K562 (cell line): ENCODE results near the gene LAPTM4A. TPM values are rescaled to one million over a fixed set of nuclear protein-coding genes. Genes with fewer than 3 reads are reported as not detected.

Experiments
- ATF2 ChIP-seq: sonication (generic); formaldehyde crosslinking; IDR thresholded peaks from 2 replicates; pipeline ENCODE4 v1.8.1; 2022; ENCODE audit warnings: missing genetic modification reagents
- CBFB ChIP-seq: sonication (generic); formaldehyde crosslinking; IDR thresholded peaks from 2 replicates; pipeline ENCODE4 v1.4.0; 2020; ENCODE audit warnings: mild to moderate bottlenecking, missing genetic modification reagents
- DLX4 ChIP-seq: fragments of 250-450 bp; sonication (Bioruptor Pico); IDR thresholded peaks from 2 replicates; pipeline ENCODE4 v1.6.1; 2021; ENCODE audit warnings: mild to moderate bottlenecking
- E2F6 ChIP-seq, 2 experiments: IDR thresholded peaks; 2 replicates each; pipeline ENCODE4 v1.6.1; 2011; ENCODE audit warnings: borderline replicate concordance in 1 of 2, control low read depth in 1 of 2, low read depth in 1 of 2, low read length in 1 of 2, mild to moderate bottlenecking in 1 of 2, mixed read lengths in 1 of 2, moderate library complexity in 1 of 2; ENCODE audit not compliant: insufficient read depth in 1 of 2, insufficient read length in 1 of 2, poor library complexity in 1 of 2, severe bottlenecking in 1 of 2; ENCODE audit errors: extremely low read depth in 1 of 2
- HDAC2 ChIP-seq: fragments of 450-650 bp; IDR thresholded peaks from 2 replicates; pipeline ENCODE4 v1.6.1; 2016; ENCODE audit warnings: mild to moderate bottlenecking
- KLF6 ChIP-seq: fragments of 250-450 bp; sonication (Bioruptor Pico); IDR thresholded peaks from 2 replicates; pipeline ENCODE4 v1.4.0; 2020; ENCODE audit warnings: mild to moderate bottlenecking, moderate library complexity, borderline replicate concordance
- MED1 ChIP-seq: sonication (generic); formaldehyde crosslinking; IDR thresholded peaks from 2 replicates; pipeline ENCODE4 v1.8.1; 2023; ENCODE audit warnings: missing genetic modification reagents, borderline replicate concordance
- REST ChIP-seq, 2 experiments: fragments of 450-650 bp; formaldehyde crosslinking in 1 of 2; IDR thresholded peaks; 2 replicates each; pipeline versions ENCODE4 v1.4.0 to v1.6.1; 2014 to 2020; ENCODE audit warnings: mild to moderate bottlenecking in 2 of 2, borderline replicate concordance in 1 of 2, low read depth in 1 of 2
- TFAP4 ChIP-seq: sonication (generic); formaldehyde crosslinking; IDR thresholded peaks from 2 replicates; pipeline ENCODE4 v1.8.0; 2022; ENCODE audit warnings: missing genetic modification reagents, mild to moderate bottlenecking, moderate library complexity, borderline replicate concordance
- U2AF2 ChIP-seq: fragments of 200-400 bp; formaldehyde crosslinking; optimal IDR thresholded peaks from 2 replicates; pipeline ENCODE3; 2017; ENCODE audit warnings: low read depth, mild to moderate bottlenecking, low read length
- XRCC4 ChIP-seq: IDR thresholded peaks from one replicate; pipeline ENCODE4 v1.6.1; 2011; ENCODE audit not compliant: insufficient read depth, insufficient read length; ENCODE audit errors: extremely low read depth
- ZNF263 ChIP-seq: sonication (generic); formaldehyde crosslinking; IDR thresholded peaks from 2 replicates; pipeline ENCODE4 v1.8.0; 2022; ENCODE audit warnings: mild to moderate bottlenecking, missing genetic modification reagents, borderline replicate concordance
- ZNF766 ChIP-seq: fragments of 200-800 bp; sonication (Bioruptor generic); conservative IDR thresholded peaks from 2 replicates; pipeline ENCODE4 v1.6.1; 2016; ENCODE audit warnings: missing genetic modification characterization, missing compliant biosample characterization
- ZNF785 ChIP-seq: fragments of 250-450 bp; sonication (Bioruptor Pico); IDR thresholded peaks from 2 replicates; pipeline ENCODE4 v1.4.0; 2020; ENCODE audit warnings: mild to moderate bottlenecking
- polyA plus RNA-seq, 8 experiments: library from polyadenylated mRNA; depleted of rRNA in 4 of 8; stranded (reverse) in 5 of 8; unstranded in 3 of 8; fragments of >200 nt; fragmentation: Nextera tagmentation in 2 of 8; fragmentation: Illumina TruSeq in 1 of 8; extraction: Ambion mirVana in 2 of 8; extraction: Trizol in 1 of 8; gene quantifications; 2 replicates each; pipeline versions ENCODE4 v1.2.1 to v1.2.3, GENCODE V29; 2011 to 2014; ENCODE audit warnings: inconsistent platforms in 1 of 8, missing spikeins in 1 of 8
- total RNA-seq, 7 experiments: library from RNA; depleted of rRNA in 6 of 7; stranded (reverse); fragments of >200 nt in 6 of 7; fragmentation: Illumina TruSeq in 2 of 7; extraction: Trizol in 2 of 7; gene quantifications; 2 replicates each; pipeline versions ENCODE4 v1.2.1 to v1.2.3, GENCODE V29; 2011 to 2021; ENCODE audit warnings: low replicate concordance in 1 of 7

The LAPTM4A gene
- total and polyA plus RNA-seq, 9 of the 15 experiments (the other 6 are each of a cell fraction or from before 2014, with no cell fraction given), result 13.4 to 157 (median 50.1) TPM

GRCh38 chr2:20089715-20090464 is 38.5 kb upstream of the LAPTM4A start (continued):
- no peak for TF ChIP-seq E2F6 (IDR thresholded peaks at IDR 0.05; ENCODE audit: borderline replicate concordance in 1 of 2, extremely low read depth in 1 of 2, insufficient read depth in 1 of 2, insufficient read length in 1 of 2, low read depth in 1 of 2, low read length in 1 of 2, poor library complexity in 1 of 2, severe bottlenecking in 1 of 2)
- no peak for TF ChIP-seq XRCC4
- no peak for TF ChIP-seq DLX4 (CRISPR knock-in tag)
- TF ChIP-seq KLF6 (CRISPR knock-in tag), result peak; percentile 43; the same call in 1 of the 2 replicates
- TF ChIP-seq HDAC2, result 0 out of 2 replicates have a peak, but pooled peaks have one; percentile 35
- no peak for TF ChIP-seq TFAP4 (CRISPR knock-in tag)
- no peak for TF ChIP-seq MED1 (CRISPR knock-in tag)
- no peak for TF ChIP-seq ZNF263
- TF ChIP-seq ATF2, result no peak
- TF ChIP-seq ZNF785, result no peak
- no peak for TF ChIP-seq U2AF2
- no peak for TF ChIP-seq CBFB (CRISPR knock-in tag)
- no peak for TF ChIP-seq REST (IDR thresholded peaks at IDR 0.05; ENCODE audit: borderline replicate concordance)
- no peak for TF ChIP-seq REST (CRISPR knock-in tag; IDR thresholded peaks at IDR 0.05; ENCODE audit: low read depth)
- 0 out of 2 replicates have a peak, but pooled peaks have one; percentile 19 for TF ChIP-seq ZNF766 (CRISPR knock-in tag)
